GM18517 (cell line): ENCODE measurements around the gene FKBP1A.
A peak's percentile ranks its signal among the peaks of the same experiment; 100 is the strongest.

Experiments used
- ATAC-seq: cut with Tn5 transposase; IDR thresholded peaks from one replicate; pipeline ENCODE4 v1.9.1; 2021; ENCODE audit warnings: mild to moderate bottlenecking, moderate library complexity; ENCODE audit not compliant: unreplicated experiment

FKBP1A gene

DNA sequence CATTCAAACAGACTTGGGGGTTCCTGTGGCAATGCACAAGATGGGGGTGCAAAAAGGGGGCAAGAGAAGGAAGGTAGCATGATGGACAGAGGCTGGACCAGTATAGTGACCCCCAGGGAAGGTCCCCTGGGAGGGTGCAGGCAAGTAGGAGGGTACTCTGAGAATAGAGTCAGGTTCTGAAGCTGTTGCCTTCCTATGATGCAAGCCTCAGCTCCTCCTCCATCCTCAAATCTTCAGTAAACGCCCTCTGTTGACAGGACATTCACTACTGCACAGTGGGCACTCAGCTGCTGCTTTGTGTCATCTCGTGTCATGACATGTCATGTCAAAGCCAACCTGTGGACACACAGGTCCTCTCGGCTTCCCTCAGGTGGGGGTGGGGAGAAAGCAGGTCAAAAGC, 58.1 kb downstream of the FKBP1A start:
- no peak for ATAC-seq

DNA sequence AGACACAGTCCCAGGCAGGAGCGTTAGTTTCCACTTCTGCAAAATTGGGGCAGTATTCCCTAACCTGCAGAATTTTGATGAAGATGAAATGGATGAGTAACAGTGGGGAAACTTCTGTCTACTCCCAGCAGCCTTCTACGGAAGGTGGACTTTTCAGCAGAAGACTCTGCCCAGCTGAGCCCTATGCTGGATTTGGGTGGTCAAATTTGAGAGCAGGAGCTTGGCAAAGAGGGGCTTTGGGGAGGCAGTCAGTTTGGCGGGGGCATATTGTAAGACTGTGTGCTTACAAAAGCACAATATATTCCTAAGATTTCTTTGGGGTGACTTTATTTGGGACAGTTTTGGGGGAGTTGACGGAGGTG, 58.5 kb downstream of the FKBP1A start:
- ATAC-seq, result no peak

DNA sequence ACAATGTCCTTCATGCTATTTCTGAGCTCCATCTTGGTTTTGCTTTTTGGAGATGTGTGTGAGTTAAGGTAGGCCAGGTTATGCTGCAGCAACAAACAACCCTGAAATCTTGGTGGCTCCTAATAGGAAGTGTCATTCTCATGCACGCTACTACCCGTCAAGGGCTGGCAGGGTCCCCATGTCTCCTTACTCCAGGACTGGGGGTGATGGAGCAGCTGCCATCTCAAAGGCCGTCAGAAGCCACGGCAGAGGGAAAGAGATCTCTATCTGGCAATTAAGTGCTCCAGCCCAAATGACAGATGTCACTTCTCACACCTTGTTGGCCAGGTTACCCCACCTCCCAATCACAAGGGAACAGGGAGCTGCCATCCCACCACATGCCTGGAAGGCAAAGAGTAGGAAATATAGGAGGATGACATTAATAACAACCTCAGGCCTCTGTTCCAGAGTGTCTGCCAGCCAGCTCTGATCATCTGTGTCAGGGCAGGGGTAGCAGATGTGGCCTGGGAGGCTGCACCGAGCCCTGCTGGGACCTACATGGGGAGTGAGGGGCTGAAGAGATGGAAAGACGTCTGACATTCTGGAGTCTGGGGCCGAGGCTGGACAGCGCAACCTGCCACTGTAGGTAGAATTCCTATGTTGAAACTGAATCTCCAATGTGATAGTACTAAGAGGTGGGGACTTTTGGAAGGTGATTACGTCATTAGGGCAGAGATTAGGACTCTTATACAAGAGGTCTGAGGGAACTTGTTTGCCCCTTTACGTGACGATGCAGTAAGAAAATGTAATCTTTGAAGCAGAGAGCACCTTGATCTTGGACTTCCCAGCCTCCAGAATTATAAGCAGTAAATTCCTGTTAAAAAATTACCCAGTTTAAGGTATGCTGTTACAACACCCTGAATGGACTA, 59.1 kb downstream of the FKBP1A start:
- no peak for ATAC-seq

DNA sequence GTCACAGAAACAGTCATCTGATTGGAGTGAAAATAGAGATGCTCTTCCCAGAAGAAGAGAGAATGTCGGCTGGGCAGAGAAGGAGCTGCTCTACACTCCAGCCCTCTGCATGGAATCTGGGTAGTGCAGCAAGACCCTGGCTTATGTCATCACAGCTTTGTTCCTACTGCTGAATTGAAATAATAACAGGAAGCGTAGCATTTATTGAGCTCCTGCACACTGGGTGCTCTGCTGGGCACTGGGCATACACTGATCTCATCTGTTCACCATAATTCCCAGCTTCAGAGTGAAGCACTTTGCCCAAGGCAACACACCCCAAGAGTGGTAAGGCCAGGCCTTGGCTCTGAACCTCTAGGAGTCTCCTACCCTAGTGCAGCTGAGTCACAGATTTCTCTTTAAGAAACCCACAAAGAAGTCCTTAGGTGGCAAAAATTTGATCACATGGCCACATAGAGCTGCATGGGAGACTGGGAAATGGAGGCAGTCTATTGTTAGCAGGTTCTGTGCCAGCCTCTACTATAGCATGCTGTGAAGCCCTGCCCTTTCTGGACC, 60.0 kb downstream of the FKBP1A start:
- ATAC-seq, result no peak

DNA sequence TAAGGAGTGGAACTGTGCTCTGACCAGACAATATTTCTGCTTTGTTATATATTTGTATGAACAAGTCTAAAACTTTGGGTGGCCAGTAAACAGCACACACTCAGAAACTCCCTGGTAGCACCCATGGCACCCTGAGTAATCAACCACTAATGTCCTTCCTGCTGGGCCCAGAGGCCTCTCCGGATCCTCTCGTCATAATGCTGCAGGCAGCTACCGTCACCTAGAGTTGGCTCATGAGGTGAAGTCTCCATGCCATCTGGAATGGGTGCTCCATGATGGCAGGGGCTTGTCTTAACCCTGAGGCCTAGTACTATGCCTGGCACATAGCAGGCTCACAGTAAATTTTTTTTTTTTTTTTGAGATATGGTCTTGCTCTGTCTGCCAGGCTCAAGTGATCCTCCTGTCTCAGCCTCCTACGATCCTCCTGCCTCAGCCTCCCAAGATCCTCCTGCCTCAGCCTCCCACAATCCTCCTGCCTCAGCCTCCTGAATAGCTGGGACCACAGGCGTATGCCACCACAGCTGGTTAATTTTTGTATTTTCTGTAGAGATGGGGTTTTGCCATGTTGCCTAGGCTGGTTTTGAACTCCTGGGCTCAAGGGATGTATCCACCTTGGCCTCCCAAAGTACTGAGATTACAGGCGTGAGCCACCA, 60.9 kb downstream of the FKBP1A start:
- ATAC-seq, result no peak

DNA sequence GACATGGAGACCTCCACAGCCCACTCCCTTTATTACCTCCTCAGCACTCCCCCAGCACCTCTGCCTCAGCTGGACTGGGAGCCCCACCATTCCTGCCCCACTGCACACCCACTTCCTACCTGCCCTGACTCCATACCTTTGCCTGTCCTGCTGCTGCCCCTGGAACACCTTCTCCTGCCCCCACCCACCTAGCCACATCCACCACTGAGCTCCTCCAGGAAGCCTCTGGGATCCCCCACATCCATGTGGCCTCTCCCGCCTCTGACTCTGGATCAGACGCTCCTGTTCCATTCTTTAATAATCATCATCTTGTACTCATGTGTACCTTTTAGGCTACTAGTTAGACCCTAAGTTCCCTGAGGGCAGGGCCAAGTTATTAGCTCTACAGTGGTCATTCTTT, 61.8 kb downstream of the FKBP1A start:
- ATAC-seq, result no peak

DNA sequence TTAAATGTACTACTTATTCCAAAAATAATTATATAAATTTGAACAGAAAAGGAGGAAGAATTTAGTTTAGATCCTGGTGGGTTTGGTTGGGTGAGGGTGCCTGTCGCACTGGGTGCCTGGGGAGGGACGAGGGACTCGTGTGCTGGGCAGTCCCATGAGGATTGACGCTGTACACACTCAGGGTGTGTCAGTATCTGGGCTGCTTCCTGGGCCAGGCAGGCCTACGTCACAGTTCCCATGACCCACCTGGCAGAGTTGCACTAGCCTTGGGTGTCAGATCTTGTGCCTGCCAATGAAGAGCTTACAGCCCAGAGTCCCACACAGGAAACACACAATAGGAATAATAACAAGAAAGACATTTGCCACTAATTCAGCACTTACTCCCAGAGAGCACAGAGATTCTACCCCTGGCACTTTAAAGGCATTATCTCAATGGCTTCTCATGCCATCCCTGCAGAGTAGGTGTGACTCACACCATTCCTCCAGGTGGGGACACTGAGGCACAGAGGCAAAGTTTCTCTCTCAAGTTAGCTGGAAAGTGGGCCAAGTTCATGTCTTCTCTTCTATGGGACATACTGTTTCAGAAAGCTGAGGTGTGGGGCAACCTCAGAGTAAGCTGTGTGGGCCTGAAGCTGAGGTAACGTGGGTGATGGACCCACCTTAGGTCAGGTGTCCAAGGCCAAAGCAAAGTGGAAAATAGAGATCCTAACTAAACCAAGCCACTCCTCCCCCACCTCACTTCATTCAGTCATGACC, 62.6 kb downstream of the FKBP1A start:
- ATAC-seq, result no peak

DNA sequence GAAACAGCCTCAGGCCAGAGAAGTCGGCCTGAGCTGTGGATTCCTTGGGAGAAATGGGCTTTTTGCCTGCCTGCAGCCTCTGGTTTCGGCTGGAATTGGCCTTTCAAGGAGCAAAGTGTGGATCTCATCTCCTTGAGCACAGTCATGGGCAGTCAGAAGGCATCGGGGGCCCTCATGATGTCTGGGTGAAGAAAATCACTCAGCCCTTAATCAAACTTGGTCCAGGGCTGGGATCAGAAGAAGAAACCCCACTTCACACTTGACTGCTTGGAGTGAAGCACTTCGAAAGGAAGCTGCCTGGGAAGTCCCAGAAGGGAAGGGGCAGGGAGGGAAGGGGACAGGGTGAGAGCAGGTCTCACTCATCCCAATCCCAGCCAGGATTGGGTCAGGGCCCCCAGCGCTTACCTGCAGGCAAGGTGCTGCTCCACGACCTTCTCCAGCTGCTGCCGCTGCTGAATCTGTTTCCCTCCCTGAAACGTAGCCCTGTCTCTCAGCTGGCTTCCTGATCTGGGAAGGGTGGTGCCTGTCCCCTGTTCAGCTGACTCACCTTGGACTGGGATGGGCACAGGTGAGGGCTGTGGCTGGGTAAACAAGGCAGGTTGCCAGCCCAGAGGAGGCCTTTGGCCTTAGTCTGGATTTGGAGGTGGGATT, 64.0 kb downstream of the FKBP1A start, which contains the start of gene SDCBP2:
SDCBP2 (minus strand) TSS at position 460 of the 651 bp plus-strand sequence. CDS start 8,723 bp downstream, outside the sequence.
- no peak for ATAC-seq

DNA sequence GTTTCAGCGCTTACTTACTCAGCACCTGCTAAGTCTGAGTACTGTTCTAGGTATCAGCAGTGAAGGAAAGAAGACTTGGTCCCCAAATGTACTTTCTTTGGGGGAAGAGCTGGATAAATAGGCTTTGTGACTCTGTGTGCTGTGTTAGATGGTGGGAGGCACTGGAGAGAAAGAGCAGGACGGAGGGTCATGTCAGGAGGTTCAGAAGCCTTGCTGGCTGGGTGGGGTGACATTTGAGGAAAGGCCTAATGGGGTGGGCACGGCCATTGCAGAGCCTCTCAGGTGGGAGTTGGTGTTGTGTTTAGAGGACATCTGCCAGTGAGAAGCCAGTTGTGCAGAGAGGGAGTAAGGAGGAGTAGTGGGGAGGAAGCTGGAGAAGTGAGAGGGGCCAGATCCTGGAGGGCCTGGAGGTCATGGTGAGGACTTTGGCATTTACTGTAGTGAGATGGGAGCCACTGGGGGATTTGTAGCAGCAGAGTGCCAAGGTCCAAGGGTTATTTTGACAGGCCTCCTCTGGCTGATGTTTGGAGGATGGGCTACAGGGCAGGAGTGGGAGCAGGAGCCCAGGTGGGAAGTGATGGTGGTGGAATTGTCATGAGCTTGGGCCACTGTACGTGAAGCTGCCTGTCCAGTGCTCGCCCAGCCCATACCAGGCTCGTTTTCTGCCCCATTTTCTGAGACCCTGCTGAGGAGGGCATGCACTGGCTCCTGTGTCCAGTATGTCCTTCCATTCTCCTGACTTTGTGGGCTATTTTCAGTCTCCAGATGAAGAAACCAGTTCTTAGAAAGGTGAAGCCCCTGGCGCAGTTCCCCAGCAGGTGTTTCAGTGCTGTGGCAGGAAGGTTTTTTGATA, 64.8 kb downstream of the FKBP1A start:
- ATAC-seq, result no peak

DNA sequence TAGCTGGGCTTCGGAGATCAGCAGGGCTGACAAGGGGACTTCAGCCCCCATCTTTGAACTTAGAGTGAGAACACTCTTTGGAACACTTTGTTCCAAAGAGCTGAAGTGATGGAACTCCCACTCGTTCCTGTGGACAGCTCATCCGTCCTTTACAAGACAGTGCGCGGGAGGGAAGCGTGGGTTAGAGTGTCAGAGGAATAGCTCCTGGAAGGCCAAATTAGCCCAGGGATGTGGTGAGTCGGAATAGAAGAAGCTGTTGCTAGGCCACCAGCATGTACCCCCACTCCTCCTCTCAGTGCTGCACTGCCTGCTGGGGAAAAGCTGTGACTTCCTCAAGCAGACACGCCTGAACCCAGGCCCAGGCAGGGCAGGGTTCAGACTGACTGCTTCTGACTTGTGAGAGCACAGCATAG, 65.6 kb downstream of the FKBP1A start:
- no peak for ATAC-seq

DNA sequence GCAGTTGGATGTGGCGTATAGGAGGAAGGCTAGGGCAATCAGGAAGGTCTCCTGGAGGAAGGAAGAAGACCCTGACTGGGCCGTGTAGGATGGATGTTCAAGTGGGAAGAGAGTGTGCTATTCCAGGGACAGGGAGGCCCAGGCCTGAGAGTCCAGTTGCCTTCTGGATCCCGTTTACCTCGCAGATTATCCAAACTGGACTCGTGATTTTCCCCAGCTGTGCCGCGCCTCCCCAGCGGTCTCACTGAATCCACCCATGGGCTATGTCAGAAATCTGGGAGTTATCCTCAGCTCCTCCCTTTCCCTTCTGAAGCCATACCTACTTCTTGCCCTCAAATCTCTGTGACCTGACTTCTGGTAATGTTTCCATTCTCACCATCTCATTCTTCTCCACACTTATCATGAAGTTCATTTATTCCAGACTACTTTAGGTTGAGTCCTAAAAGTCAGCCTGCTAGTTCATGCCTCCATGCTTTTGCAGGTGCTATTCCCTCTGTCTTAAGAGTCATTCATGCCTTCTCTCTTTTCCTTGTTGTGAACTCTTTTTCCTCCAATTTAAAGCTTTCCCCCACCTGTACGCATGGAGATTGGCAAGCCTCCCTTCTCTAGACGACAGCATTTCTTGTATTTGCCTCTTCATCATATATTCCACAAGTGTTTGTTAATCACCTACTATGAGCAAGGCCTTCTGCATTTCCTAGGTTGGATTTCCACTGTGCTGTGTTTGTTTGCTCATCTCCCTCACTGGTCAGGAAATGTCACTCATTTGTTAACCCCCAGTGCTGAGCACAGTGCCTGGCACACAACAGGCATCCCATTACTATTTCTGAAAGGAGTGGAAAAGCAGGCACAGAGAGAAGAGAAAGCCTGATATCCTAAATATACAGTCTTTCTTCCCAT, 66.6 kb downstream of the FKBP1A start:
- no peak for ATAC-seq

DNA sequence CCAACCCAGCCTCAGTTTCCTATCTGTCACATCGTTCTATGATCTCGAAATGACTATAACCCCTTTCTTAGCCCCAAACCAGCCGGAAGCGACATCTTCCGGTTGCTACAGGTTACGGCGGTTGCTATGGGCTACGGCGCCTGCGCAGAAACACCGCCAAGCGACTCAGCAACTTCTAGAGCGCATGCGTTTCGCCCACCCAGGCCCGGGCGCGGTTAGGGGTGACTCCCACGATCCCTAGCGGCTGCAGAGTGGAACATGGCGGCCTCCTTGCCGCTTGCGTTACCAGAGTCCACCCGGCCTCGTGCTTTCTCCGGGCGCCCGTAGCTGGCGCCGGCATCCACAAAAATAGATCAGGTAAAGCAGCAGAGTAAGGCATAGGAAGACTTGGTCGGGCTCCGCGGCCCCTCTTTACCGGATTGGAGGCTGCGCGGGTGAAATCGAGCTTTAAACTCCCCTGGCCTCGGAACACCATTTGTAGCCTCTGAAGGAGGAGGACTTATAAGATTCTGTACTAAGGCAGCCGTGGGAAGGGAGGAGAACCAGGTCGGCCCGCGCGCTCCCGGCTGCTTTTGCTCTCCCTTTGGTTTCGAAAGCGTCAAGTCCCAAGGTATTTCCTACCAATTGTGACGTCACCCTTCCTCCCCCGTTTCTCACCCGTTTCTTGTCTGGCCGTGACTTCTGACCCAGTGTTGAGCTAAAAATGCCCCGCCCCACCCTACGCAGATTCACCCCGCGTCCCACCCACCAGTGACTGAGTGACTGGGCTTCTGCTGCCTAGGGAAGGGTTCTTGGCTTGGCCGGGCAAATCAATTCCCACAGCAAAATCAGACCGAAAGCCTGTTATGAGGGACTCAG, 67.5 kb downstream of the FKBP1A start:
- peak; percentile 80 for ATAC-seq

DNA sequence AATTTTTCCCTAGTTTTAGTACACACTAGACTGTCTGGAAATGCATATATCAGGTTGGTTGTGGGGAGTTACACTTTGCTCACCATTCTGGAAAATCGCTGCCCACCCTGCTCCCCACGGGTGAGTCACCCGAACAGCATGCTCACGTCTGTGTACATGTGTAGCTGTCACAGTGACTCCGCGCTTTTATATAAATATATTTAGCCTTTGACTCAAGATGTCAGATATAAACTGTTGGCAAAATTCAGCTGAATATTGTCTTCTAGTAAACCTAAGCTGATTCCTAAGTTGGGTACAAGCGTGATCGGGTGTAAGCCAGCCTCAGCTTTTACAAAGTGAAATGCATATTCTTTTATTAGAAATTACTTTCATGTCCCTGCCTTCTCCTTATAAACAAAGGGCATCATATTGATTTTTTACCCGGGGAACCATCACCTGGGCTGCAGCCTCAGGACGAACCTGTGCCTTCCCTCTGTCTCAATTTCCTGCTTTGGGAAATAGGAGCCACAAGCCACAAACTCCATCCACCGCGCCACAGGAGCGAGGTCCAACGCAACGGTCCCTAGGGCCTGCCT, 68.2 kb downstream of the FKBP1A start:
- no peak for ATAC-seq

DNA sequence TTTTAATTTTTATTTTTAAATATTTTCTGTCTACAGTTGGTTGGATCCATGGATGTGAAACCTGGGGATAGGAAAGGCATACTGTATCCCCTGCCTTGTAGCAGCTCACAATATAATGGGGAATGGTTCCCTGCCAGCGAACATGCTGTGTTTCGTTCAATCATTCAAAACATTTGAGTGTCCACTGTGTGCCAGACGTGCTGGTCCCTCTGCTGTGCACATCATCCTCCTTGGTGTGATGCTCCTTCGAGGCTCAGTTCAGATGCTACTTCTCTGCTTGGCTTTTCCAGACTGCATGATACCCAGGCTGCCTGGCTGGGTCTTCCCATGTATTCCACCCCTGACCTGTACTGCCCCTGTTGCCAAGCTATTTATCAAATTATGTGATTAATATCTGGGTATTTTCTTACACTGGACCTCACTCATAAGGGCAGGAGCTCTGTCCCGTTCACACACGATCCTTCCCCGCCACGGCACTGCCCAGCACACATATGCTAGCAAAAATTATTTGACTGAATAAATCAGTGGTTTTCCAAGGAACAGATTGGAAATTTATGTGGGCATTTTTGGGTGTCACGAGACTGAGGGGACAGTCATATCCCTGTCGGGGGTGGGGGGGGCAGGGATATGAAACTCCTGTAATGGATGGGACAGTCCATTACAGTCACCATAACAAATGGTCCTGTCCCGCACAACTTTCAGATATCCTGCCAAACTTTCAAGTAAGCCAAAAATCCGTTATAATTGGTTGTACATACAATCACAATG, 68.8 kb downstream of the FKBP1A start:
- no peak for ATAC-seq

DNA sequence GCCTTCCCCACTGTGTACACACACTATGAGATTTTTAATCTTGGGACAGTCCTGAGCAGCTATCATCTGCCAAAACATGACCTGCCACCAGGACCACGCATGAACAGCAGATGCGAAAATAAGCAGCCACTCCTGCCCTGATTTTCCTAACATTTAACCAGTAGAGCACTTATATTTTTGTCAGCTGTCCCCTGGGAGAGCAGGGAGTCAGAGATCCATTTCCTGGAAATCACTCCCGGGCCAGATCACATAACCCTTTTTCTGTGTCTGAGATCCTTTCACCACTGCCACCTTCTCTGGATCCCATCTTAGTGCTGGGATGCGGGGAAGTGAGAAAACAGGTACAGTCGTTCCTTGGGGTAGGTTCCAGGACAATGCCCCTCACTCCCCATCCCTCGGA, 69.6 kb downstream of the FKBP1A start:
- no peak for ATAC-seq

DNA sequence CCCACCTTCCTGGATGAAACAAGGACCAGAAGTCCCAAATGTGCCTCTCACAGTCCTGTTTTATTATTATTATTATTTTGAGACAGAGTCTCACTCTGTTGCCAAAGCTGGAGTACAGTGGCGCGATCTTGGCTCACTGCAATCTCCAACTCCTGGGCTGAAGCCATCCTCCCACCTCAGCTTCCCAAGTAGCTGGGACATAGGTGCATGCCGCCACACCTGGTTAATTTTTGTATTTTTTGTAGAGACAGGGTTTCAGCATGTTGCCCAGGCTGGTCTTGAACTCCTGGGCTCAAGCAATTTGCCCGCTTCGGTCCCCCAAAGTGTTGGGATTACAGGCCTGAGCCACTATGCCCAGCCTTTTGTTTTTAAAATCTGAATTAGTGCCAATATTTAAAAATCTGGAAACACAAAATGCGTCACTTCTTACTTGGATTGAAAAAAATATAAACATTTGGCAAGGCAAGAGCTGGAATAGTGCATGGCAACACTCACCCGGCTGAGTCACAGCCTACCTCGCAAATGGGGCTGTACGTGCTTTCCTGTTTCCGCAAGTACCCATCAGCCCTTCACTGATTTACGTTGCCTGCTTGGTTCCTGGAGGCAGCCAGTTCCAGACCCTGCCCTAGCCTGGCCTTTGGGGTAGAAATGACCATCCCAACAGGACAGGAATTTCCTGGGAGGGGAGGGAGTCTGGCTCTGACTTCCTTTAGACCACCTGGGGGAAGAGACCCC, 70.2 kb downstream of the FKBP1A start:
- no peak for ATAC-seq
